Measurements from ENCODE around the gene NRCAM.

The NRCAM gene

DNA sequence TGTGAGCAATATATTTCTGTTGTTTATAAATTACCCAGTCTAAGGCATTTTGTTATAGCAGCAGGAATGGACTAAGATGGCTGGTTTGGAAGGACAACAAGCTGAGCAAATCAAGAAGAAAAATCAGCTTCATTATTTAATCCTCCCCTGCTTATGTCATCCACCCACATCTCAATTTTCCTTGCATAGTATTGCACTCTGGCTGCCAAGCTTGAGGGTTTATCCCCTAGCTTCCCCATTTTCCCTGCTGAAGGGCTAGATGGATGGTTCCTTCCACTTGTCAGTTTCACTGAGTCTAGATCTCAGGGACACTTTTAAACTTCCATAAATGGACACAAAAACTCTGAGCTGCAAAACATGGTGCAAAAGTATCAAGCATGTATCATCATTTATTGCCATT lies 250.9 kb downstream of the NRCAM start:
- no peak for DNase-seq (ENCODE audit: low read depth, low spot score)

DNA sequence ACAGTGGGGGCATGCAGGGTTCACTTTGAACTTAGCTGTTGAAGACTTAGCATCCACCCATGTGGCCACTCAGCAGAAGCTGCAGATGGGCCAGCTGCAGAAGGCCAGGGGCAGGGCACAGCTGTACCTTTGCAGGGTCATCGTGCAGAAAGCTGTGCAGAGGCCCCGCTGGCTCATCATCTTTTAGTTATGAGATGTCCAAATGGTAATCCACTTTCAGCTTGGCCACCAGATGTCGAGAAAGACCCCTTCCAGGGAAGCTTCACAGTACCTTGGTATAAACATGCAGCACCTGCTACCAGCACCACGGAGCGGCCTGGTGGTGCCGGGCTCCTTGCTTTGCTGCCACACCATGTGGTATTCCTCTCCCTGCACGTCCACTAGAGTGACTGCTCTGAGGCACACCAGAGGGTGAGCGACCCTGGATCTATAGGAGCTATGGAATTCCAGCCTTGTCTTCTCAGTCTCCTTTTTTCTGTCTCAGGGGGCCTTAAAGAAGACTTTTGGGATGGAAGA lies 251.9 kb downstream of the NRCAM start:
- no peak for DNase-seq (ENCODE audit: low read depth, low spot score)

DNA sequence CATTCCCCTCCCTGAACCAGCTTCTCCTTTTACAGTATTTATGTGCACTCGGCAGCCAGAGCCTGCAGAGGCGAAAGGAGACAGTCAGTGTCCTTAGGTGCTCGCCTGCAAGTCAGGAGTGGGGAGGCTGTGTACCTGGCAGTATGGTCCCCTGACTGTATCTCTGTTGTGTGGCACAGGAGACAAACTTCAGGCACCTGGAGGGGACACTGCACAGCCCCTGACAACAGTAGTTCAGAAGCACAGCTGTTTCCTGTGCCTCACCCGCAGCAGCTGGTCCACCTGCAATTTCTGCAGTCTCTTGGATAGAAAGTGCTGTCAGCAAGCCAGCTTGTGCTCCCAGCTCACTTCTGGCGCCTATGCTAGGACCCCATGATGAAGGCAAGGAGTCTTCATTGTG lies 252.7 kb downstream of the NRCAM start:
- DNase-seq (ENCODE audit: low read depth, low spot score), result no peak

DNA sequence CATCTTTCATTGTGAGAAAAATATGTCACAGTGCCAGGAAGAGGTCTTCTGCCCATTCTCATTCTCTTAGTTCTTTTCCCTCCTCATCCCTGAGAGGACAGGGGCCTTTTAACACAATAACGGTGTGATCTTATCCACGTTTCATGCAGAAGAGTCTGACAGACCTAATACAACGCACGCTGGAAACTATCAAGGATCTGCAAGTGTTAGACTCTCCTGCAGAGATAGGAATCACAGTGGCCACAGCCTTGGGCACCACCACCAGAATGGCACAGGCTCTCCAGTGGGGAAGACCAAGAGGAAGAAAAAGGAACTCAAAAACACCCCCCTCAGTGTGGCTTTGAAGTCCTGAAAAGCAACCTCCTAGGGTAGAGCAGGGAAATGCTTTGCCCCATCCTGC lies 253.5 kb downstream of the NRCAM start:
- DNase-seq (ENCODE audit: low read depth, low spot score), result no peak

DNA sequence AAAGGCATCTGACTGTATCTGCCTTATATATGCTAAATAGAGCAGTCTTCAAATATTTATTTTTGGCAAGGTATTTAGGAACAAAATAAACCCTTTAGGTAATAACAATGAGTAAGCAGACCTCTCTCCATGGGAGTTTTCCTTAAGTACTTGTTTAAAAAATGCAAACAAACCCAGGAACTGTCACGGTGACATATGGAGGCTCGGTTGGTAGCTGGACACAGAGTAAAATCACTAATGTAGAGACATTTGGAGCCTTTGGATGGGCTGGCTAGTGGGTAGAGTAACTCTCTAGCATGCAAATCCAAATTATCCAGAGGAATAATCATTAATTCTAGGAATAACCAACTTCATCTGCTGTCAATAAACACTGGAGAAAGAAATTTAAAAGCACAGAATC lies 254.5 kb downstream of the NRCAM start:
- DNase-seq (ENCODE audit: low read depth, low spot score), result no peak

DNA sequence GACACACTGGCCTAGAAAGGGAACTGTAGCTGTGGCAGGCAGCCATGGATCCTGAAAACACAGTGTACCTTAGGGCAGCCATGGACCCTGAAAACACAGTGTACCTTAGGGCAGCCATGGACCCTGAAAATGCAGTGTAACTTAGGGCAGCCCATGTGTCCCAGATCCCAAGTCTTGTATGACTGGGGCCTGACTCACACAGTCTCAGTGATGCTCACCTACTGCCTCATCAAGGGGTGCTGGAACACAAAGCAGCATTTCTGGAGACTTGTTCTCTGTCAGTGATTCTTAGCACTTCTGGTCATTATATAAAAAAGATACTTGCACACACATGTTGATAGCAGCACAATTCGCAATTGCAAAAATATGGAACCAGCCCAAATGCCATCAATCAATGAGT lies 255.9 kb downstream of the NRCAM start:
- DNase-seq (ENCODE audit: low read depth, low spot score), result no peak

DNA sequence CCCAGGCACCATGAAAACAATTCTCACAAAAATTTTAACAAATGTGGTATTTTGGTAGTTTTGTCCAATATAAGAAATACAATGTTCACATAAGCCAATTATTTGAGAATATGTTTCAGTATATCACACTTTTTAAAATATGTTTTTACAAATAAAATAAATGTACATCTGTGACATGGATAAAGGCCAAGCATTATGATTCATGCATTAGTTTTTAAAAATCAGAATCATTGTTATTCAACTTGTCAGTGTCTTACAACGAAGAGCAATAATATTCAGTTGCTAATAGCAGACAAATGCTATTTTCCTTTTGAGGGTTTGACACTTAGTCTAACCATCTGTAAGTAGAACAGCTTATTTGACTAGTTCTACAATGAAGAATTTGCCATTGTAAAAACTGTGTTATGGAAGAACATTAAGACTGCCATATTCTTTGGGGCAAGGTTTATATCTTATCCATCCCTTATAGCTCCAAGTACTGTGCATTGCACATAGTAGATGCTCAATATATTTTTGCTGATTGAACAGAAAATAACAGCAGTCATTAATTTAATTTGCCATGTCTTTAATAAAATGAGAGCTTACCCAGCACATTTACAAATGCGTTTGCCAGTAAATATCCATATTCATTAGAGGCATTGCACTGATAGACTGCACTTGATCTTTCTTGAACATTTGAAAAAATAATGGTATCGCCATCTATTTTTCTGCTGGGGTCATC lies 258.7 kb downstream of the NRCAM start:
- DNase-seq (ENCODE audit: low read depth, low spot score), result no peak

DNA sequence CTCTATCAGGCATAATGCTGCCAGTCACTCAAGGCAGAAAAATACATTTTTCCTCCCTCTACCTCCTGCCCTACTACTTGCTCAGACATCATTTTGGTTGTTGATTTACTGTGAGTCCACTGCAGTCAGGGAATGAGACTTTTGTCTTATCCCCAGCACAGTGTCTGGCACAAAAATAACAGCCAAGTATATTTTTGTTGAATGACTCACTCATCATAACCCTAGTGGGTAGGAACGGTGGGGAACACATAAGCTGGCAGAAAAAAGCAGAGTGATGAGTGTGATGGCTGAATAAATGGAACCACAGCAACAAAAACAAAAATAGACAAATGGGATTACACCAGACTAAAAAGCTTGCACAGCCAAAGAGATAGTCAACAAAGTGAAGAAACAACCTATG lies 260.2 kb downstream of the NRCAM start:
- DNase-seq (ENCODE audit: low read depth, low spot score), result no peak

DNA sequence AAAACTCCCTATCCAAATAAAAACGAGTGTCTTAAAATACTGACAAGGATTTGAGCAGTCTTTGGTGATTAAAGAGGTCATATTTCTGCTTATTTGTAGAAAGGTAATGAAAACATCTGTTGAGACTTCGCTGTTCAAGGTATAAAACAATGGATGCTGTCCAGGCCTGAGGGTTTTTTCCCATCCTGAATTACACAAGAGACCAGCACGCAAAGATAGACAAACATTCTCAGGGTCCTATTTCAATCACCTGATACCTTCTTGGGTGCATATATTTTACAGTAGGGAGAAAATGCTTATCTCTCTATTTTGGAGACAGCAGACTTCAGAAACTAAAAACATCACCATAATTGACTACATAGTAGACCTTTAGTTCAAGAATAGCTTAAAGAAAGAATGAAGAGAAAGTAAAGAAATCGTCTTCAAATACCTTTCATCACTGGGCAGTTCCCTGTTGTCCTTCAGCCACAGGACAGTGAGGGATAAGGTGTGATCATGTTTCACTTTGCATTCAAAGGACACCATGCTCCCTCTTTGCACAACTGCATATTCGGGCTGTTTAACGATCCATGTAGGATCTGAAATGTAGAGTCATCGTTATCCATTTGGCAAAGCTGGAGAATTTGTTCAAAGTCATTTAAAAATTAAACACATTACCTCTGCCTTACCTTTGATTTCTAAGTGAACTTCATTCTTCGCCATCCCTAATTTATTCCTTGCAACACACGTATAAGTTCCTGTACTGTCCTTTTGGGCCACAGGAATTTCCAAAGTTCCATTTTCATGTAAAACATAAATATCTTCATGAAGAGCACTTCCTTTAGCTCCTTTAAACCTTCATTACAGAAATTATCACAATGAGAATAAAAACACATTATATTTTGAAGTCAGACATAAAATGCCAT lies 262.4 kb downstream of the NRCAM start:
- no peak for DNase-seq (ENCODE audit: low read depth, low spot score)

DNA sequence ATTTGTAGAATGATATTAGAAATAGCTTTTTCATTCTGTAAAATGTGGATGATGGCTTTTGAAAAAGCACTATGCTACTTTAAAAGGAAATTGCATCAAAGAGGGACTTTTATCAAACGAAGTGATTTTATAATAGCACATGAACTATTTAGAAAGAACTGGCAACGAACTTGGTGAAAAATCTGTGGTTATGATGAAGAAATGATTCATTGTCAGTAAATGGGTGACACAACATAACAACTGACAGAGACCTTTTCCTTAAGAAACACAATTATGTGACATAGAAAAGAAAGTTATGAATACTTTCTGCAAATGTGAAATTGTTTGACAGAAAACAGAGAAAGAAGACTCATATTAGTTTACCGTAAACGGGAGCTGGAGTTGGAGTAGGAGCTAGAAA lies 265.3 kb downstream of the NRCAM start:
- DNase-seq (ENCODE audit: low read depth, low spot score), result no peak

DNA sequence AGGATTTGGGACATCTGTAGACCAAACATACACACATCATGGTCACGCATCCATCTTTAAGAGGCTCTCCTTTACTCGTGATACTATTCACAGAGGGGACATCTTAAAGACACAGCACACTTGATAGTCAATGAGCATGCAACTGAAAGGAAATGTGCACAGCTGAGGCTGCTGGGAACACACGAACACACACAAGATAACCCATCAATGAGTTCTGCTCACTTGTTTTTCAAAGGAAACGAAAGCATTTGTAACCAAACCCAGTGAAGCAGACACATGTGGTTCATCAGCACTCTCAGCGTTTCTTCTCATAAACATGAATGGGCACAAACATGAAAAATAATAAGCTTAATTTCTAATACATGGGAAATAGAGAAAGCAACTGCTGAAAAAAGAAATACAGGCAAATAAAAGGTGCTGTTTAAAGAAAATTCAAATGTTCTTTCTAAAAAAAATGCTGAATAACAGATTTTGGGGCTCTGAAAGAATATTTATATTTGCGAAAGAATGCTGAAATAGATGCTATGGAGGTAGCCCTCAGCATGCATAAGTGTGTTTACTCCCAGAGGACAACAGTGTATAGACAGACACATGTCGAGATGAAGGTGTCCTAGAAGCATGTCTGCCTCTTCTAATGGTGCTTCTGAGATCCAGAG lies 266.4 kb downstream of the NRCAM start:
- no peak for DNase-seq (ENCODE audit: low read depth, low spot score)

DNA sequence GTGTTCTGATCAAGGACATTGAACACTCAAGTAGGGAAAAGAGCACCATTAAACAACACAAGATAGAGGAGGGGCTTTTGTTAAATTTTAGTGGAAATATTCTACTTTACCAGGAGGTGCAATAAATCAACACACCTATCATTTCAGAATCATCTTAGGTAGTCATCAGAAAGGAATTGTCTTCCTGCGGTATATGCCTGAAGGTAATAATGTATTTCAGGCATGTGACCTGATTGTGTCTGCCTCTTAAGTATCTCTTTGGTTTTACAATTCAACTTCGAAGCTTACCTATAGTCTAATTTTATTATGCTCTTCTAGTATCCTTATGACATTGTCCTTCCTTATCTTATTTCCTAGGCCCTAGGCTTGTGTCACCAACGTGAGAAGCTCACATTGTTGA lies 267.5 kb downstream of the NRCAM start:
- DNase-seq (ENCODE audit: low read depth, low spot score), result no peak

DNA sequence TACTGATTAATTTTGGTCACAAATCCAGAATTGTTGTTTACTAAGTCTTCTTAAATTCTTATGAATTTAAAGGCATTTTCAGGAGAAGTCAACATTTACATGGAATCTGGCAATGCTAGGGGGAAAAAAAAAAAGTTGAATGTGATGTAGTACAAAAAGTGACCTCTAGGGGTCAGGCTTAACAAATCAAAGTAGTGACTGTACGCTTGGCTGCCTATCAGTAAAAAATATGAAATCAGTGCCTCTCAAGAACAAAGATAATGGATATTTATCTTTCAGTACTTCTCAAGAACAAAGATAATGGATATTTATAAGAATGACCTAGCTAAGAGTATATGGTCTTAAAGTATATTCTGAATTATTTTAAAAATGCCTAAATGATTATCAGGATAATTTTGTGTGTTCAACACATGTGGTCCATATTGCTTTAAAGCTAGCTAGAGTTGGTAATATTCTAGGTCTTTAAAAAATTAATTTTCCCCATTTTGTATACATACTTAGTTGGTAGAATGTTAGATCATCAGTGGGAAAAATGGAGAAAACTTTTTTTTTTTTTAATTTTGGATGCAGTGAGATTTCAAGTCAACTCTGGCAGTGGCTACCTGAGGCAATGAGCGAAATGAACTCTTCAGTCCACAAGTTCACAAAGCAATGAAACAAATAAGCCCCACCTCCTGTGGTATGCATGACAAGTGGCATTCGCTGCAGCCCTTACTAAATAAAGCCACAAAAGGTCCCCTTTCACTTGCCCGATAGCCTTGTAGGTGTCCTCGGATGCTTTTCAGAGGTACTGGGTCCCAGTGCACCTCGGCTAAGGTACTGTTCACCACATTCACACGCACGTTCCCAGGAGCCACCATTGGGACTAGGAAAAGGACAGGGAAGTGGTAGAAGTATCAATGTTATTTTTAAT lies 274.9 kb downstream of the NRCAM start:
- DNase-seq (ENCODE audit: low read depth, low spot score), result peak; percentile 53

DNA sequence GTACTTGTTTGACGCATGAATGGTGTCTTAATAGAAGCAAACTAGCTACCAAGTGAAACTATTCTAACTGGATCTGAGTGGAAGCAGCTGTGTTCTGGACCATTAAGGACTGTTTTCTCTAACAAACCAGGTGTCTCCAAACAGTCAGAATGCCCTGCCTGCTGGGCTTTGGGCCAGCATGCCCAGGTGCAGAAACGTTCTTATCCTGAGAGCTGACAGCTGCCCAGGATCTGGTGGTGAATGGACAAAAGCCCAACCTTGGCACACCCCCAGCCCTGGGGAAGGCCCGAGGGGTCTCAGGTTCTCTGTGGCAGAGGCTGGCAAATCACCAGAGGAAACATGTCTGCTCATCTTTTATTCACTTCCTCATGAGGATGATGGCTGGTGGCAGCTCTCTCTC lies 277.8 kb downstream of the NRCAM start:
- DNase-seq (ENCODE audit: low read depth, low spot score), result no peak

DNA sequence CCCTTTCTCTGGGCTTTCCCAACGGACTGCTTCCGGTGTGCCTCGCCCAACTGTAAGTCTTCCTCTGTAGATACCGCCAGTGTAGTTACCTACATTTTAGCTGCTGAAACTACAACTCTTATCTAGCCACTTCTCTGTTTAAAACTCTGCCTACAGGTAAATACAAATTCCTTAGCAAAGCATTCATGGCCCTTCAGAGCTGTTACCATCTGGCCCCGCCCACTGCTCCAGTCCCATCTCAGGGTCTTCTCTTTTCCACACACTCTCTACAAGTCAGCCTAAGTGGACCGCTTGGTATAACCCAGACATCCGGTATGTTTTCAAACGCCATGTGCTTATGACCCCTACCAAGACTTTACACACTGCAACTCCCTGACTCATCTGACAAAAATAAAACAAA lies 285.1 kb downstream of the NRCAM start:
- peak; percentile 6 for DNase-seq (ENCODE audit: low read depth, low spot score)

DNA sequence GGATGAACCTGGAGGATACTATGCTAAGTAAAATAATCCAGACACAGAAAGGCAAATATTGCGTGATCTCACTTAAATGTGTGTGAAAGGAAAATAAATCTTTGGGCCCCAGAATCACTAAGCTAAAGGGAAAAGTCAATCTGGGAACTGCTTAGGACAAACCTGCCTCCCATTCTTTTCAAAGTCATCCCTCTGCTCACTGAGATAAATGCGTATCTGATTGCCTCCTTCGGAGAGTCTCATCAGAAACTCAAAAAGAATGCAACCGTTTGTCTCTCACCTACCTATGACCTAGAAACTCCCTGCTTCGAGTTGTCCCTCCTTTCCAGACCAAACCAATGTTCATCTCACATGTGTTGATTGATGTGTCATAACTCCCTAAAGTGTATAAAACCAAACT lies 286.0 kb downstream of the NRCAM start:
- no peak for DNase-seq (ENCODE audit: low read depth, low spot score)

DNA sequence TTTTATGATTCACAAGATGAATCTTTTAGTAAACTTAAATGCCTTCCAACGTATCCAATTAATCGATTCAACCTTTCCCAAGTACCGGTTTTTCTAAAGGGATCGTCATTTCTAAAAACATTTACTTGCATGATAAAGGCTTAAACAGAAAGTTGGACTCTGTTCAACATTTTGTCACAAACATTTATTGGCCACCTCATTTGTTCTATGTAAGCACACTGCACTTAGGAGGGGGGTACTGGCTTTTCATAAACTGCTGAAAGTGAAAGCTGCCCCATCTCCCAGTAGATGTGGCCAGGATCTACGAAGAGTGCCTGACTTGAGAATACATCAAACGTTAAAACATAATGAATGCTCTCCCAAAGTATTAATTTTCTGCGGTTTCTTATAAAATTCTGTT lies 288.8 kb downstream of the NRCAM start:
- DNase-seq (ENCODE audit: low read depth, low spot score), result no peak

DNA sequence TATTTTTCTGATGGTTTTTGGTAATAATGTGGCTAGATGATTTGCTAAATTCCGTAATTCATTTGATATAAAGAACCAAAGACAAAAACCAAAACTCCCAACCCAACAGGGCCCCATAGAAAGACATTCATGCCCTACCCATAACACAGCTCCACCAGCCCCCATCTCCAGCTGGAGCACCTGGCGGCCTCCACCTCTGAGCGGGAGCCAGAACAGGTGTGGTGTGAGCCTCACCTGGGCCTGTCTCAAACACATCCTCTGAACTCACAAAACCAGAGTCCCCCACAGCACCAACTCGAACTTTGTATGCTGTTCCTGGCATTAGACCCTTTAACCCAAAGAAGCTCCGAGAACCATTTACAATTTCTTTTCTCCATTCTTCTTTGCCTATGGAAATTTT lies 289.5 kb downstream of the NRCAM start:
- DNase-seq (ENCODE audit: low read depth, low spot score), result no peak

DNA sequence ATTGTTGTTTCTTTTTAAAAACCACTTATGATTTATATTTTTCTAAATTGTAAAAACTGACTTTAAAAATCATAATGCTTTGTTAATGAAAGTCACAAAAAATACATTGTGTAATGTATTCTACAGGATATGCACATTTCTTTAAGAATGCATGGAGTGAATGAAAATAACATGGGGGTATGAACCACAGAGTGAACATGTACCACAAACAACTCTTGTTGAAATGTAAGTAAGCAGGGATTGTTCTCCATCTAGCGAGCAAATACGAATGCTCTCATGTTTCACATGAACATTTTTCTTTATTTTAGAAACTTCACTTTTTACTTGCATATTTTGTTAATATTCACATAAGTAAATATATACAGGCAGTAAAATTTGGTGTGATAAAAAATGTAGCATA lies 290.5 kb downstream of the NRCAM start:
- no peak for DNase-seq (ENCODE audit: low read depth, low spot score)

DNA sequence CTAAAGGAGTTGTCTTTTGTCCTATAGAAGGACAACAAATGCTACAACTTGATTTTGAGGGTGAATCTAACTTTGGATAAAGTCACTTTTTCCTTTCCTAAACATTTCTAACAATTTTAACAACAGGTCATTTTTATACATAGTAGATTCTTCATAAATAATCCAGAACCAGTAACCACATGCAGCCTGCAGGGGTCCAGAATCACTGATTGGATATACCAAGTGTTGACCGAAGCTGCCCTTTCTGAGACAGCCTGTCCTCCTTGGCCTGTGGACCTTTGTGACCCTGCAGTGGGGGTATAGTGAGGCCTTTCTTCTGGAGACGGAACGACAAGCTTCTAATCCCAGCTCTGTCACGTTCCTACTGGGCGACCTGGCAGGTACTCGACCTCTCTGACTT lies 291.3 kb downstream of the NRCAM start:
- no peak for DNase-seq (ENCODE audit: low read depth, low spot score)

DNA sequence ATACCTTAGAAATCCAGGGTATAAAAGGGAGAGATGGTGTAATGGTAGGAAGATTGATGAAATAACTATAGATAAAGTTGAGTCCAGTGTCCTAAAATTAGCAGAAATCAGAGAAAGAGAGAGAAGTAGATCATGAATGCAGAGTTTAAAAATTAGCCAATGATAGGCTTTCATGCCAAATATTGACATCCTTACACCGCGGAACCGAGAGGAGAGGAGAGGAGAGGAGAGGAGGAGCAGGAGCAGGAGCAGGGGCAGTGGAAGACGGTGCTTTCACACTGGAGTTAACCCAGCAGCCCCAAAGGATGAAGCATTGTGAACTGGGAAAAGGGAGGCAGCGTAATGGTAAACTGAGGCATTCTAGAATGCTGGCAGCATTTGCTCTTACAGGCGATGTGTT lies 291.9 kb downstream of the NRCAM start:
- no peak for DNase-seq (ENCODE audit: low read depth, low spot score)
